K562 (cell line): ENCODE data around the gene SVEP1. TPM values are rescaled to one million over a fixed set of nuclear protein-coding genes. Genes with fewer than 3 reads are reported as not detected.

Experiments used
- ATAC-seq: fragments of 200-7000 bp; cut with Tn5 transposase; 3 replicates; pipeline ENCODE4 v1.9.1; 2020; ENCODE audit warnings: moderate library complexity
- BruUV-seq: library from RNA; stranded (reverse); fragments of 400-500 nt; replicated peaks from 2 replicates; lab custom pipeline; 2021; lab: Mats Ljungman, UMichigan
- CTCF ChIA-PET: fragments of 300-600 bp; formaldehyde crosslinking; extraction: SDS; loops from one replicate; lab custom pipeline; 2021; ENCODE audit warnings: low intra/inter-chr PET ratio; lab: Yijun Ruan, JAX
- POLR2A ChIA-PET: fragments of 300-600, 350-650 bp; sonication (Branson Sonifier 250); formaldehyde crosslinking; extraction: SDS; loops from one replicate; lab custom pipeline; 2021; ENCODE audit warnings: antibody characterized with exemption, inconsistent platforms; lab: Yijun Ruan, JAX
- DNase-seq, 4 experiments: peaks; one replicate each; pipeline versions ENCODE4 v3.0.0 to v3.0.0-alpha.2; 2011 to 2018; ENCODE audit warnings: low spot score in 3 of 4, mixed read lengths in 3 of 4; ENCODE audit errors: extremely low read depth in 1 of 4
- FAIRE-seq: peaks from 2 replicates; lab custom pipeline; 2011; peaks lifted over from hg19 to GRCh38; lab: Jason Lieb, UNC
- H2AFZ ChIP-seq: 2 replicates; pipeline ENCODE4 v1.6.0; 2011; ENCODE audit warnings: low read depth, low read length, control low read depth, inconsistent platforms
- H3K27ac ChIP-seq: fragments of 200-600 bp; 3 replicates; pipeline ENCODE4 v1.8.0; 2011; ENCODE audit warnings: low read depth, mild to moderate bottlenecking, control low read depth, inconsistent platforms, low read length, moderate library complexity, mixed read lengths; ENCODE audit errors: extremely low read depth
- H3K27me3 ChIP-seq, 2 experiments: fragments of 300-600 bp in 1 of 2; 2 replicates in 1 of 2; 3 replicates in 1 of 2; pipeline versions ENCODE4 v1.6.0 to v1.8.0; 2011; ENCODE audit warnings: inconsistent platforms in 2 of 2, low read length in 2 of 2, mild to moderate bottlenecking in 1 of 2, mixed read lengths in 1 of 2, moderate library complexity in 1 of 2; ENCODE audit not compliant: control insufficient read depth in 2 of 2, insufficient read depth in 2 of 2
- H3K36me3 ChIP-seq: fragments of 300-600 bp; 3 replicates; pipeline ENCODE4 v1.8.0; 2011; ENCODE audit warnings: mild to moderate bottlenecking, low read length, inconsistent platforms; ENCODE audit not compliant: control insufficient read depth, insufficient read depth
- H3K4me1 ChIP-seq, 2 experiments: fragments of 200-600 bp in 1 of 2; replicated peaks in 1 of 2; 2 replicates in 1 of 2; 3 replicates in 1 of 2; pipeline versions ENCODE4 v1.5.1 to v1.8.0; 2011; ENCODE audit warnings: inconsistent platforms in 2 of 2, low read length in 2 of 2, mild to moderate bottlenecking in 1 of 2, mixed read lengths in 1 of 2, moderate library complexity in 1 of 2; ENCODE audit not compliant: control insufficient read depth in 2 of 2, insufficient read depth in 2 of 2
- H3K4me2 ChIP-seq: 2 replicates; pipeline ENCODE4 v1.6.1; 2011; ENCODE audit warnings: low read length, control low read depth, inconsistent platforms, mixed read lengths; ENCODE audit not compliant: insufficient read depth
- H3K4me3 ChIP-seq: fragments of 200-600 bp; sonication (generic), shearing (Covaris generic); 2 replicates; pipeline ENCODE4 v1.5.1; 2016; ENCODE audit warnings: control low read depth, inconsistent platforms
- H3K79me2 ChIP-seq: fragments of 200-600 bp; 3 replicates; pipeline ENCODE4 v1.8.0; 2011; ENCODE audit warnings: low read length, inconsistent platforms; ENCODE audit not compliant: control insufficient read depth, insufficient read depth
- H3K9ac ChIP-seq, 2 experiments: 2 replicates each; pipeline versions ENCODE4 v1.6.0 to v1.6.1; 2011; ENCODE audit warnings: low read depth in 2 of 2, low read length in 2 of 2, control low read depth in 1 of 2, inconsistent platforms in 1 of 2, mild to moderate bottlenecking in 1 of 2, mixed read lengths in 1 of 2; ENCODE audit not compliant: insufficient read depth in 1 of 2
- H3K9me1 ChIP-seq: one replicate; pipeline ENCODE4 v1.6.0; 2011; ENCODE audit warnings: inconsistent platforms, mild to moderate bottlenecking, low read length, moderate library complexity; ENCODE audit not compliant: control insufficient read depth, insufficient read depth
- H3K9me3 ChIP-seq: replicated peaks from 2 replicates; pipeline ENCODE4 v1.5.1; 2011; ENCODE audit warnings: low read depth, low read length, inconsistent platforms; ENCODE audit not compliant: control insufficient read depth, insufficient read depth
- H4K20me1 ChIP-seq: replicated peaks from 2 replicates; pipeline ENCODE4 v1.6.1; 2011; ENCODE audit warnings: low read length, inconsistent platforms, mixed read lengths; ENCODE audit not compliant: control insufficient read depth, insufficient read depth
- PHF20 ChIP-seq: fragments of 450-650 bp; IDR thresholded peaks from 2 replicates; pipeline ENCODE4 v1.6.1; 2018; ENCODE audit not compliant: partially characterized antibody
- PPARD ChIP-seq: fragments of 250-450 bp; sonication (Bioruptor Pico); IDR thresholded peaks from 2 replicates; pipeline ENCODE4 v1.8.0; 2022; ENCODE audit warnings: inconsistent platforms, mild to moderate bottlenecking, moderate library complexity
- RBFOX2 ChIP-seq: fragments of 200-400 bp; formaldehyde crosslinking; IDR thresholded peaks from 2 replicates; pipeline ENCODE4 v1.6.1; 2017; ENCODE audit warnings: low read depth, mild to moderate bottlenecking, low read length, moderate library complexity
- TCF7L2 ChIP-seq: fragments of 150-350 bp; IDR thresholded peaks from 2 replicates; pipeline ENCODE4 v1.6.1; 2016; ENCODE audit warnings: low read depth, mild to moderate bottlenecking, low read length, moderate library complexity
- ZNF12 ChIP-seq: sonication (generic); formaldehyde crosslinking; IDR thresholded peaks from 2 replicates; pipeline ENCODE4 v1.4.0; 2020; ENCODE audit warnings: mild to moderate bottlenecking, missing genetic modification reagents
- ZNF121 ChIP-seq: sonication (generic); formaldehyde crosslinking; conservative IDR thresholded peaks from 2 replicates; pipeline ENCODE4 v1.8.0; 2022; ENCODE audit warnings: missing genetic modification reagents
- ZNF274 ChIP-seq: IDR thresholded peaks from 2 replicates; pipeline ENCODE4 v1.6.1; 2011; ENCODE audit warnings: low read depth, mild to moderate bottlenecking, low read length, moderate library complexity, borderline replicate concordance
- WGBS: fragments of 100-300 bp; shearing (Covaris generic); methylation state at CpG from one replicate; pipeline ENCODE4 v1.1.6; 2016; ENCODE audit warnings: low coverage, mixed read lengths; ENCODE audit not compliant: insufficient coverage; ENCODE audit errors: missing lambda C conversion rate; 5-methylcytosine and 5-hydroxymethylcytosine counted together
- in situ Hi-C: fragments of 300-500 bp; cut with MboI; formaldehyde crosslinking; loops from 4 replicates; pipeline ENCODE4 v1.15.0; 2018; ENCODE audit warnings: inconsistent platforms, mixed read lengths
- intact Hi-C: fragments of 100-400 bp; cut with micrococcal nuclease; formaldehyde crosslinking; loops from 2 replicates; pipeline ENCODE4 v1.14.2; 2022
- polyA plus RNA-seq, 8 experiments: library from polyadenylated mRNA; depleted of rRNA in 4 of 8; stranded (reverse) in 5 of 8; unstranded in 3 of 8; fragments of >200 nt; fragmentation: Nextera tagmentation in 2 of 8; fragmentation: Illumina TruSeq in 1 of 8; extraction: Ambion mirVana in 2 of 8; extraction: Trizol in 1 of 8; gene quantifications; 2 replicates each; pipeline versions ENCODE4 v1.2.1 to v1.2.3, GENCODE V29; 2011 to 2014; ENCODE audit warnings: inconsistent platforms in 1 of 8, missing spikeins in 1 of 8
- total RNA-seq, 7 experiments: library from RNA; depleted of rRNA in 6 of 7; stranded (reverse); fragments of >200 nt in 6 of 7; fragmentation: Illumina TruSeq in 2 of 7; extraction: Trizol in 2 of 7; gene quantifications; 2 replicates each; pipeline versions ENCODE4 v1.2.1 to v1.2.3, GENCODE V29; 2011 to 2021; ENCODE audit warnings: low replicate concordance in 1 of 7
- TF ChIP-seq, protein P1 (sequence below): fragments of 450-650 bp; formaldehyde crosslinking; IDR thresholded peaks from 2 replicates; pipeline ENCODE4 v1.4.0; 2022; ENCODE audit warnings: missing genetic modification characterization
- TF ChIP-seq, protein P2 (sequence below): fragments of 450-650 bp; IDR thresholded peaks from 2 replicates; pipeline ENCODE4 v1.6.1; 2014; ENCODE audit warnings: low read depth, mild to moderate bottlenecking, moderate library complexity, borderline replicate concordance

Gene SVEP1
- total and polyA plus RNA-seq, 9 of the 15 experiments (the other 6 are each of a cell fraction or from before 2014, with no cell fraction given), result 0.20 to 0.84 (median 0.43) TPM

DNA sequence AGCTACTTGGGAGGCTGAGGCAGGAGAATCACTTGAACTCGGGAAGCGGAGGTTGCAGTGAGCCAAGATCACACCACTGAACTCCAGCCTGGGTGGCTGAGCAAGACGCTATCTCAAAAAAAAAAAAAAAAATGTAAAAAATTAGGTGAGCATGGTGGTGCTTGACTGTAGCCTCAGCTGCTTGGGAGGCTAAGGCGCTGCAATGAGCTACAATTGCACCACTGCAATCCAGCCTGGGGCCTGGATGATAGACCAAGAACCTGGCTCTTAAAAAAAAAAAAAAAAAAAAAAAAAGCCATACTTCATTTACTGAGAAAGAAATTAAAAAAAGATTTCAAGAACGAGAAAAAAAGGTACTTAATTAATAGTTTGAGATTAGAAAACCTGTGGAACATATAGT, 62.1 kb downstream of the SVEP1 start:
- H3K36me3 ChIP-seq, result no peaks in the 10 kb centered on the region
- ATAC-seq (no peak), DNase-seq (no peak), FAIRE-seq (no peak)
- no peak overlapping the region for H2AFZ ChIP-seq
- H3K4me3 ChIP-seq, result no peak overlapping the region
- POLR2A ChIA-PET, result interaction anchor here (0.6 to 1.3 kb wide), 2 partner anchors 11 to 334 kb away, joined by 3 to 4 read pairs; no protein-coding TSS in a partner anchor
- CTCF ChIA-PET, result no interaction called here
- H3K4me1 ChIP-seq, result no peaks in the 10 kb centered on the region
- no TSS peak for BruUV-seq
- H3K27me3 ChIP-seq, result no peaks in the 10 kb centered on the region
- H3K9me1 ChIP-seq, result no peaks in the 10 kb centered on the region
- no peak overlapping the region for H3K27ac ChIP-seq
- no peaks in the 10 kb centered on the region for H3K9me3 ChIP-seq
- H3K79me2 ChIP-seq, result no peaks in the 10 kb centered on the region
- H4K20me1 ChIP-seq, result no peaks in the 10 kb centered on the region
- intact Hi-C loops (no loop called here), in situ Hi-C loops (no loop called here)
- TF ChIP-seq ZNF274, result no peak
- TF ChIP-seq ZNF121 (CRISPR knock-in tag), result no peak
- TF ChIP-seq RBFOX2, result no peak
- TF ChIP-seq PPARD (CRISPR knock-in tag), result no peak
- TF ChIP-seq, protein P1, sequence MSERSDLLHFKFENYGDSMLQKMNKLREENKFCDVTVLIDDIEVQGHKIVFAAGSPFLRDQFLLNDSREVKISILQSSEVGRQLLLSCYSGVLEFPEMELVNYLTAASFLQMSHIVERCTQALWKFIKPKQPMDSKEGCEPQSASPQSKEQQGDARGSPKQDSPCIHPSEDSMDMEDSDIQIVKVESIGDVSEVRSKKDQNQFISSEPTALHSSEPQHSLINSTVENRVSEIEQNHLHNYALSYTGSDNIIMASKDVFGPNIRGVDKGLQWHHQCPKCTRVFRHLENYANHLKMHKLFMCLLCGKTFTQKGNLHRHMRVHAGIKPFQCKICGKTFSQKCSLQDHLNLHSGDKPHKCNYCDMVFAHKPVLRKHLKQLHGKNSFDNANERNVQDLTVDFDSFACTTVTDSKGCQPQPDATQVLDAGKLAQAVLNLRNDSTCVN (CRISPR knock-in tag), result no peak
- TF ChIP-seq, protein P2, sequence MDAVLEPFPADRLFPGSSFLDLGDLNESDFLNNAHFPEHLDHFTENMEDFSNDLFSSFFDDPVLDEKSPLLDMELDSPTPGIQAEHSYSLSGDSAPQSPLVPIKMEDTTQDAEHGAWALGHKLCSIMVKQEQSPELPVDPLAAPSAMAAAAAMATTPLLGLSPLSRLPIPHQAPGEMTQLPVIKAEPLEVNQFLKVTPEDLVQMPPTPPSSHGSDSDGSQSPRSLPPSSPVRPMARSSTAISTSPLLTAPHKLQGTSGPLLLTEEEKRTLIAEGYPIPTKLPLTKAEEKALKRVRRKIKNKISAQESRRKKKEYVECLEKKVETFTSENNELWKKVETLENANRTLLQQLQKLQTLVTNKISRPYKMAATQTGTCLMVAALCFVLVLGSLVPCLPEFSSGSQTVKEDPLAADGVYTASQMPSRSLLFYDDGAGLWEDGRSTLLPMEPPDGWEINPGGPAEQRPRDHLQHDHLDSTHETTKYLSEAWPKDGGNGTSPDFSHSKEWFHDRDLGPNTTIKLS, result no peak
- TF ChIP-seq ZNF12 (CRISPR knock-in tag), result no peak
- TF ChIP-seq TCF7L2, result no peak
- TF ChIP-seq PHF20, result no peak
- WGBS, result 3% methylated on average over 4 of the region's 5 CpGs
- no peak overlapping the region for H3K4me2 ChIP-seq
- no peak overlapping the region for H3K9ac ChIP-seq
